Omental fat pad (tissue), 4 donors: ENCODE data around the gene ZEB1. TPM values are rescaled to one million over a fixed set of nuclear protein-coding genes. Genes with fewer than 3 reads are reported as not detected.

ENCODE experiments used
- ATAC-seq: fragments of 150-250 bp; one replicate; pipeline ENCODE4 v1.9.1; 2016; ENCODE audit warnings: mild to moderate bottlenecking, moderate library complexity; ENCODE audit not compliant: low FRiP score
- DNase-seq: peaks from one replicate; pipeline ENCODE4 v3.0.0-alpha.2; 2019; ENCODE audit warnings: low spot score
- total RNA-seq, 4 donors: library from RNA; depleted of rRNA; stranded (reverse); fragments of >200 nt; gene quantifications; one replicate each; pipeline ENCODE4 v1.1.0, GENCODE V29; 2016
- TF ChIP-seq, protein P1 (sequence below), 3 donors: fragments of 450-650 bp; IDR thresholded peaks; one replicate each; pipeline ENCODE4 v1.5.1; 2016 to 2017; ENCODE audit warnings: antibody characterized with exemption in 3 of 3, mild to moderate bottlenecking in 3 of 3, moderate library complexity in 2 of 3

The ZEB1 gene
- total RNA-seq, 4 donors from 2014 or later = 56.6 to 128 (median 71.9) TPM

GRCh38 chr10:31515819-31516402 is 196.9 kb downstream of the ZEB1 start:
- TF ChIP-seq, protein P1, sequence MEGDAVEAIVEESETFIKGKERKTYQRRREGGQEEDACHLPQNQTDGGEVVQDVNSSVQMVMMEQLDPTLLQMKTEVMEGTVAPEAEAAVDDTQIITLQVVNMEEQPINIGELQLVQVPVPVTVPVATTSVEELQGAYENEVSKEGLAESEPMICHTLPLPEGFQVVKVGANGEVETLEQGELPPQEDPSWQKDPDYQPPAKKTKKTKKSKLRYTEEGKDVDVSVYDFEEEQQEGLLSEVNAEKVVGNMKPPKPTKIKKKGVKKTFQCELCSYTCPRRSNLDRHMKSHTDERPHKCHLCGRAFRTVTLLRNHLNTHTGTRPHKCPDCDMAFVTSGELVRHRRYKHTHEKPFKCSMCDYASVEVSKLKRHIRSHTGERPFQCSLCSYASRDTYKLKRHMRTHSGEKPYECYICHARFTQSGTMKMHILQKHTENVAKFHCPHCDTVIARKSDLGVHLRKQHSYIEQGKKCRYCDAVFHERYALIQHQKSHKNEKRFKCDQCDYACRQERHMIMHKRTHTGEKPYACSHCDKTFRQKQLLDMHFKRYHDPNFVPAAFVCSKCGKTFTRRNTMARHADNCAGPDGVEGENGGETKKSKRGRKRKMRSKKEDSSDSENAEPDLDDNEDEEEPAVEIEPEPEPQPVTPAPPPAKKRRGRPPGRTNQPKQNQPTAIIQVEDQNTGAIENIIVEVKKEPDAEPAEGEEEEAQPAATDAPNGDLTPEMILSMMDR (IDR thresholded peaks at IDR 0.05) = no peak
- no peak for ATAC-seq
- no peak for DNase-seq

GRCh38 chr10:31520986-31521831 is 202.2 kb downstream of the ZEB1 start:
- no peak for DNase-seq
- TF ChIP-seq, protein P1 (IDR thresholded peaks at IDR 0.05) = no peak
- ATAC-seq = no peak

DNA sequence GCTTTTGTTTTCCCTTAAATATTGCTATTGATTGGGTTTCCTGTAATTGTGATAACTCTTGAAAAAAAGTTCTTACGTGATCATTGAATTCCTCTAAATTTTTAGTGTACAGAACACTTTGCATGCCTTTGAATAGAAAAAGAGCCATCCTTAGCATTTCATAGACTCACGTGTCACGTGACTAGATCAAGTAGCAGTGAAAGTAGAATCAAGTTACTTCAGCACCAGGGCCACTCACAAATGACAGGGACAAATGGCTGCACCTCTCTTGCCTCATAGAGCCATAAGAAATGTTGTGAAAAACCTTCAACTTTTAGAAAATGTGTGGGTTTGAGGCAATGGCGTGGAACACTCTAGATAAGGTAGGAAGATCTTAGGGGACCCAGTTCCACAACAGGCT is 203.8 kb downstream of the ZEB1 start:
- TF ChIP-seq, protein P1 (IDR thresholded peaks at IDR 0.05) = no peak
- DNase-seq (no peak), ATAC-seq (no peak)

GRCh38 chr10:31524460-31524859 is 205.4 kb downstream of the ZEB1 start:
- DNase-seq (no peak), ATAC-seq (no peak)
- TF ChIP-seq, protein P1 (IDR thresholded peaks at IDR 0.05) = no peak

GRCh38 chr10:31526178-31526577 is 207.2 kb downstream of the ZEB1 start:
- TF ChIP-seq, protein P1 (IDR thresholded peaks at IDR 0.05) = no peak
- ATAC-seq (no peak), DNase-seq (no peak)

GRCh38 chr10:31526681-31527080 is 207.7 kb downstream of the ZEB1 start:
- no peak for ATAC-seq
- DNase-seq = no peak
- TF ChIP-seq, protein P1 (IDR thresholded peaks at IDR 0.05) = no peak

DNA sequence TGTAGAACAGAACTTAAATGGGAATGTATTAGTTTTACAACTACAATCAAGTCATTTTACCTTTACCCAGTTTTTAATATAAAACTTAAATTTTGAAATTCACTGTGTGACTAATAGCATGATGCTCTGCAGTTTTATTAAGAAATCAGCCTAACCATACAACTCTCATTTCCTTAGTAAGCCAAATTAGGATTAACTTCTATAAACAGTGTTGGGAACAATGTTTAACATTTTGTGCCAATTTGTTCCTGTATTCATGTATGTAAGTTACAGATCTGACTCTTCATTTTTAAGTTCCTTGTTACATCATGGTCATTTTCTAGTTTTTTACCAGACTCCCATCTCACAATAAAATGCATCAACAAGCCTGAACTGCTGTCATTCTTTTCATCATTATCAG is 209.8 kb downstream of the ZEB1 start:
- DNase-seq (no peak), ATAC-seq (no peak)
- TF ChIP-seq, protein P1 (IDR thresholded peaks at IDR 0.05) = no peak
